Keratinocyte (primary cell): ENCODE results near the gene CTXND1. TPM values are rescaled to one million over a fixed set of nuclear protein-coding genes. Genes with fewer than 3 reads are reported as not detected.

Source experiments
- DNase-seq: peaks from one replicate; pipeline ENCODE4 v3.0.0-alpha.2; 2011; ENCODE audit warnings: low read depth, missing footprints, low spot score
- FAIRE-seq: peaks from 2 replicates; lab custom pipeline; 2011; peaks lifted over from hg19 to GRCh38; lab: Jason Lieb, UNC
- H2AFZ ChIP-seq: 2 replicates; pipeline ENCODE4 v1.6.0; 2012; ENCODE audit warnings: low read length, control low read depth, inconsistent platforms; ENCODE audit not compliant: control insufficient read depth
- H3K27ac ChIP-seq: 2 replicates; pipeline ENCODE4 v1.5.1; 2011; ENCODE audit warnings: low read length; ENCODE audit not compliant: control insufficient read depth, insufficient read depth
- H3K27me3 ChIP-seq: 3 replicates; pipeline ENCODE4 v1.6.0; 2011; ENCODE audit warnings: low read length; ENCODE audit not compliant: control insufficient read depth, insufficient read depth; ENCODE audit errors: extremely low read depth
- H3K36me3 ChIP-seq, 2 experiments: 2 replicates in 1 of 2; 3 replicates in 1 of 2; pipeline ENCODE4 v1.5.1; 2011; ENCODE audit warnings: low read length in 2 of 2, mild to moderate bottlenecking in 1 of 2; ENCODE audit not compliant: control insufficient read depth in 2 of 2, insufficient read depth in 2 of 2; ENCODE audit errors: extremely low read depth in 1 of 2
- H3K4me1 ChIP-seq: 3 replicates; pipeline ENCODE4 v1.5.1; 2011; ENCODE audit warnings: low read length; ENCODE audit not compliant: control insufficient read depth, insufficient read depth; ENCODE audit errors: extremely low read depth
- H3K4me2 ChIP-seq: 3 replicates; pipeline ENCODE4 v1.6.0; 2011; ENCODE audit warnings: low read depth, low read length; ENCODE audit not compliant: control insufficient read depth, insufficient read depth; ENCODE audit errors: extremely low read depth
- H3K4me3 ChIP-seq, 3 experiments: fragments of 200-600 bp in 1 of 3; sonication (generic) in 1 of 3; 2 replicates in 2 of 3; 3 replicates in 1 of 3; pipeline ENCODE4 v1.5.1; 2011 to 2016; ENCODE audit warnings: low read length in 3 of 3, mild to moderate bottlenecking in 3 of 3, control low read depth in 2 of 3, inconsistent platforms in 1 of 3, low read depth in 1 of 3, mixed read lengths in 1 of 3, mixed run types in 1 of 3, moderate library complexity in 1 of 3; ENCODE audit not compliant: control insufficient read depth in 2 of 3, insufficient read depth in 2 of 3; ENCODE audit errors: extremely low read depth in 1 of 3
- H3K79me2 ChIP-seq: 2 replicates; pipeline ENCODE4 v1.6.0; 2012; ENCODE audit warnings: low read length; ENCODE audit not compliant: control insufficient read depth, insufficient read depth
- H3K9ac ChIP-seq: 3 replicates; pipeline ENCODE4 v1.6.0; 2011; ENCODE audit warnings: low read length; ENCODE audit not compliant: control insufficient read depth, insufficient read depth; ENCODE audit errors: extremely low read depth
- H3K9me1 ChIP-seq: 3 replicates; pipeline ENCODE4 v1.6.0; 2011; ENCODE audit warnings: low read length; ENCODE audit not compliant: control insufficient read depth, insufficient read depth; ENCODE audit errors: extremely low read depth
- H3K9me3 ChIP-seq: 2 replicates; pipeline ENCODE4 v1.5.1; 2012; ENCODE audit warnings: low read depth, low read length; ENCODE audit not compliant: control insufficient read depth
- H4K20me1 ChIP-seq: 3 replicates; pipeline ENCODE4 v1.6.0; 2011; ENCODE audit warnings: low read length; ENCODE audit not compliant: control insufficient read depth, insufficient read depth; ENCODE audit errors: extremely low read depth
- CTCF ChIP-seq, 3 experiments: IDR thresholded peaks in 1 of 3; conservative IDR thresholded peaks in 1 of 3; optimal IDR thresholded peaks in 1 of 3; 2 replicates in 2 of 3; 3 replicates in 1 of 3; pipeline versions ENCODE3 to v1.5.1; 2011; ENCODE audit warnings: low read length in 3 of 3, mild to moderate bottlenecking in 3 of 3, moderate library complexity in 2 of 3, control low read depth in 1 of 3, inconsistent platforms in 1 of 3; ENCODE audit not compliant: insufficient read depth in 2 of 3; ENCODE audit errors: extremely low read depth in 1 of 3
- EZH2 ChIP-seq: IDR thresholded peaks from one replicate; pipeline ENCODE4 v1.6.1; 2012; ENCODE audit warnings: inconsistent platforms, mild to moderate bottlenecking, low read length, moderate library complexity
- dilution Hi-C: fragments of 300-500 bp; cut with MboI; formaldehyde crosslinking; loops from one replicate; pipeline ENCODE4 v1.7.0; 2020; ENCODE audit warnings: low sequenced_read_pairs; ENCODE audit not compliant: extremely low pct_ligation_motif_present
- polyA plus RNA-seq, 5 experiments: library from polyadenylated mRNA; depleted of rRNA in 3 of 5; stranded (reverse) in 3 of 5; stranded (forward) in 1 of 5; unstranded in 1 of 5; fragments of >200 nt; gene quantifications; 1 replicate in 1 of 5; 2 replicates in 3 of 5; 3 replicates in 1 of 5; pipeline versions ENCODE4 v1.2.1 to v1.2.3, GENCODE V29; 2011 to 2012; ENCODE audit warnings: missing spikeins in 2 of 5, low read depth in 1 of 5, low replicate concordance in 1 of 5

CTXND1 gene
- polyA plus RNA-seq, 1 donor (not counting 4 experiments of a cell fraction or from before 2014, with no cell fraction given), result not detected

GRCh38 chr15:80216141-80216540 lies 35.9 kb downstream of the CTXND1 start:
- TF ChIP-seq CTCF (optimal IDR thresholded peaks at IDR 0.05 in 1 of 3, IDR thresholded peaks at IDR 0.05 in 1 of 3, conservative IDR thresholded peaks at IDR 0.05 in 1 of 3; ENCODE audit: extremely low read depth in 1 of 3, insufficient read depth in 2 of 3, low read length in 3 of 3) (no peak), EZH2 (no peak)
- Histone ChIP-seq H3K79me2 (no peaks in the 10 kb centered on the region), H3K27ac (no peak overlapping the region), H4K20me1 (no peaks in the 10 kb centered on the region), H3K27me3 (no peaks in the 10 kb centered on the region), H3K4me3 (no peak overlapping the region), H3K9me3 (no peaks in the 10 kb centered on the region), H3K9me1 (no peaks in the 10 kb centered on the region), H3K4me1 (peaks cover 12% of the 10 kb centered on the region), H3K4me2 (no peak overlapping the region), H3K9ac (no peak overlapping the region), H2AFZ (no peak overlapping the region), H3K36me3 (no peaks in the 10 kb centered on the region)
- dilution Hi-C loops, result no loop called here
- FAIRE-seq (no peak), DNase-seq (no peak)

GRCh38 chr15:80214910-80215309 lies 37.1 kb downstream of the CTXND1 start:
- no peak for TF ChIP-seq EZH2
- no peak for TF ChIP-seq CTCF (optimal IDR thresholded peaks at IDR 0.05 in 1 of 3, IDR thresholded peaks at IDR 0.05 in 1 of 3, conservative IDR thresholded peaks at IDR 0.05 in 1 of 3; ENCODE audit: extremely low read depth in 1 of 3, insufficient read depth in 2 of 3, low read length in 3 of 3)
- DNase-seq (no peak), FAIRE-seq (peak; percentile 5)
- Histone ChIP-seq H3K27me3 (no peaks in the 10 kb centered on the region), H3K9me1 (no peaks in the 10 kb centered on the region), H3K4me2 (no peak overlapping the region), H4K20me1 (no peaks in the 10 kb centered on the region), H3K79me2 (no peaks in the 10 kb centered on the region), H3K36me3 (no peaks in the 10 kb centered on the region), H3K4me3 (no peak overlapping the region), H3K27ac (no peak overlapping the region), H2AFZ (no peak overlapping the region), H3K9me3 (no peaks in the 10 kb centered on the region), H3K4me1 (peaks cover 12% of the 10 kb centered on the region), H3K9ac (no peak overlapping the region)
- dilution Hi-C loops, result no loop called here
